GM23248 (cell line): Measurements from ENCODE around the gene RCSD1.

Source experiments
- EZH2 ChIP-seq: fragments of 200-600 bp; sonication (generic); IDR thresholded peaks from 2 replicates; pipeline ENCODE4 v1.6.1; 2018; ENCODE audit warnings: antibody characterized with exemption, mild to moderate bottlenecking; ENCODE audit not compliant: insufficient read depth, poor library complexity, severe bottlenecking
- EZH2phosphoT487 ChIP-seq: fragments of 200-600 bp; sonication (generic); IDR thresholded peaks from 2 replicates; pipeline ENCODE4 v1.6.1; 2018; ENCODE audit warnings: antibody characterized with exemption, moderate library complexity, mild to moderate bottlenecking, low read depth; ENCODE audit not compliant: insufficient read depth

GRCh38 chr1:167676916-167677848 is 47.1 kb downstream of the RCSD1 start:
- TF ChIP-seq EZH2 (no peak), EZH2phosphoT487 (no peak)
